ENCODE data around the gene PEX16.

The PEX16 gene

GRCh38 chr11:45899448-45900174 lies 18.1 kb downstream of the PEX16 start:
- peak; percentile 21 to 26 for DNase-seq (ENCODE audit: low read depth in 2 of 2, low spot score in 1 of 2)

- DNase-seq (ENCODE audit: low read depth in 2 of 2, low spot score in 1 of 2), result no peak
These were observed 18.6 kb downstream of the PEX16 start for GRCh38 chr11:45899086-45899447.

DNA sequence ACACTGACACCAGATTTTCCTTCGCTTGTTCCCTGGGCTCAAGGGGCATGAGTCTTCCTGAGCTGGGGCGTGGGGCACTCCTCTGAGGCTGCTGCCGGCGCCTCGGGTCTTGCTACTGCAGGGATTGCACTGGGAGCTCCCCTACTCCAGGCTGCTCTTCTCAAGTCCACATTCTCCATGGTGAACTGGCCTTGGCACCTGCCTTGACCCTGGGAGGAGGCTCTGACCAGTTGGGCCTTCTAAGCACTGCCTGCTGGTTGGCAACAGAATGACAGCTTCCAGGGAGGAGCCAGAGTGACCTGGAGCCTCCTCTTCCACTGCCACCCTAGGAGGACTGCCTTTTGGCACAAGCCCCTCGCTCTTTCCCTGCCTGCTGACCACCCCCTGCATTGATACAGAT lies 20.1 kb downstream of the PEX16 start:
- DNase-seq (ENCODE audit: low read depth in 2 of 2, low spot score in 1 of 2), result no peak

DNA sequence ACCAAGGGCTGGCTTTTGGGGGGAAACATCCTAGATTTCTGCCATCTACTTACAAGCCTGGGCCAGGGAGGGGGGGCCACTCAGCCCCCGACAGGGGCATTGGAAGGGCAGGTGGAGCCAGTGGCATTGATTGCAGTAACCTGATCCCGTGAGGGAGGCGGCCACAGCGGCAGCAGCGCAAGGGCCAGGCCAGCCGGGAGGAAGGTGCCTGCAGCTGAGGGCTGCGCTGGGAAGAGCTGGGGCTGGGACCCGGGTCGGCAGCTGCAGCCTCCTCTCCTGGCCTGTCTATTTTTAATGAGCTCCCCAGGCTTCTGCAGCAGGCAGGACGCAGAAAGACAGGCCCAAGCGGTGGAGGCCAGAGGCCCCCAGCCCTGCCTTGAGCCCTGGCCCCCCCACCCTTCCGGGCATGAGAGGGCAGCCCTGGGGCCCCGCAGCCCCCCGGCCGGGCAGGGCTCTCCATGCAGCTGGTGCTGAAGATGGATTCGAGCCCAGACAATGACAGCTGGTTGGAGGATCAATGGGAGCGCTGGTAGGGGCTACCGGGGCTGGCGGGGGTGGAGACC lies 21.2 kb downstream of the PEX16 start:
- no peak for DNase-seq (ENCODE audit: low read depth in 2 of 2, low spot score in 1 of 2)

DNA sequence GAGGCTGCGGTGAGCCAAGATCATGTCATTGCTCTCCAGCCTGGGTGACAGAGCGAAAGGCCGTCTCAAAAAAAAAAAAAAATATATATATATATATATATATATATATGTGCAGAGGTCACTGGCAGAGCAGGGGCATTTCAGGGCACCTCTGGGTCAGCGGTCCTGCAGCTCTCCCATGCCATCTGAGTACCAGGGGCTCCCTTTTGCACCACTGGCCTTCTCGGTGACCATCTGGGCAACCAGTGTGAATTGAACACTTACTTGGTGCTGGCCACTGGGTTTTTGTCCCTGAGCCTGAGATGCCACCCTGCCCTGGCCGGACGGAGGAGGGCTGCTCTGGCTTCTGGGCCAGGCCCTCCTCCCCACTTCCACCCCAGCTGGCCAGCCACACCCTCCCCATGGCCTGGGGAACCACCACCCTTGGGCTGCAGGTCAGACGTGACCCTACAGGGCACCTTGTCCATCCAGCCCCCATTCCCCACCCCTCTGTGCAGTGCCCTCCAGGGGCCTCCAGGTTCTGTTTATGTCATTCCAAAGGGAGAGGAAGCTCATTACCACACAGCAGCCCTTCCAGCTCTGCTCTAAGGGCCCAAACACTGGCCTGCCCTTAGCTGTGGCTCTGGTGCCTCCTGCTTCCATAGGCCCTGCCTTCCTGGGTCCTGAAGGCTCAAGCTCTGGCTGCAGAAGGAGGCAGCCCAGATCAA lies 22.0 kb downstream of the PEX16 start:
- DNase-seq (ENCODE audit: low read depth in 2 of 2, low spot score in 1 of 2), result no peak

DNA sequence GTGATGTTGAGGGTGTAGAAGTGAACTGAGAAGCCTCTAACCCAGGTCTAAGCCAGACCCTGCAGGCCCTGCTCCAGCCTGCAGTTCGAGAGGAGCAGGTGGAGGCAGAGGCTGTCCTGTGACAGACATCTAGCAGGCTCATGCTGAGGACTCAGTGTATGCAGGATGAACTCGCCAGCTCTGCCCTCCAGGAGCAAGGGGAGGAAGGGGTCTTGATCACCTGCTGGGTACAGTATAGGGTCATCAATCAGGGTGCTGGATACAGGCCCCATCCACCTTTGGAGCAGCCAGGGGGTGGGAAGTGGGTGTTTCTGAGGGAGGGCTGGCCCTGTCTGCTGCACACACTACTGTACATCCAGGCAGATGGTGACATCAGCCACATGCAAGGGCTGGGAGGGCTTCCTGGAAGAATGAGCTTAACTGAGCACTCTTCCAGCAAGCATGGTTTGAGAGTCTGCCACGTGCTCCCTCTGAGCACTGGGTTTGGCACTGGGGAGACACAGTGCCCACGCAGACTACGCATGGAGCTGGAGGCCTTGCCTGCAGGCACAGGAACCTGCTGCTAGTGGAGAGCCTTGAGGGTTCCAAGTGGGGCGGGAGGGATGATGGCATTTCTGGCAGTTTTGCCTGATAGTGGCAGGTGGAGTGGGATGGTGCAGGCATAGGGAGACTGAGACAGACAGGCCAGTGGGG lies 23.0 kb downstream of the PEX16 start:
- DNase-seq (ENCODE audit: low read depth in 2 of 2, low spot score in 1 of 2), result no peak

- no peak for DNase-seq (ENCODE audit: low read depth in 2 of 2, low spot score in 1 of 2)
These were observed 24.8 kb downstream of the PEX16 start for GRCh38 chr11:45892856-45893255.

DNA sequence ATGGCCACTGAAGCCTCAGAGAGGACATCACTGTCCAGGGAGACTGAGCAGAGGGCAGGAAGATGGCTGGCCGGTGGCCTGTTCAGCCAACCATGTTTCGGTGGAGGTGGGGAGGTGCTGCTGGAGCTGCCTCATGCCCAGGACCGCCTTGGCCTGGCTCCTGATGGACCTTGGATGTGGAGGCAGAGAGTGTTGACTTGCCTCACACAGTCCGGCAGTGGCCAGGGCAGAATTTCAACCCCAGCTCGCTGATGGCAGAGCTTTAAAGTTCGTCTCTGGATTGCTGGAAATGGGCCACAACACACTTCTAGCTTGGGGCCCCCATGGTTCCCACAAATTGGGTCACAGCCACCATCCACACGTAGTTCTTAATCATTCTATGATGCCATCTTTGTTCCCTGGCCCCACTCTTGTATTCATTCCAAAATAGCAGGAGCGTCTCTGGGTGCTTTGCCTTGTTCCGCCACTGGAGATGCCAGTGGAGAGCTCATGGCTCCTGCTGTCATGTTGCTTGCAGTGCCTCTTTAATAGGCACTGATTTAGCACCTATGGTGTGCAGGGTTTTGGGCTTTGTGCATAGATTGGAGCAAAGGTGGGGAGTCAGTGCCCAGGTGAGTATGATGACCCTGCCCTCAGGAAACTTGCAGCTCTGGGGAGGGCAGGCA lies 26.7 kb downstream of the PEX16 start:
- DNase-seq (ENCODE audit: low read depth in 2 of 2, low spot score in 1 of 2), result no peak

GRCh38 chr11:45889966-45890365 lies 27.7 kb downstream of the PEX16 start:
- DNase-seq (ENCODE audit: low read depth in 2 of 2, low spot score in 1 of 2), result no peak

DNA sequence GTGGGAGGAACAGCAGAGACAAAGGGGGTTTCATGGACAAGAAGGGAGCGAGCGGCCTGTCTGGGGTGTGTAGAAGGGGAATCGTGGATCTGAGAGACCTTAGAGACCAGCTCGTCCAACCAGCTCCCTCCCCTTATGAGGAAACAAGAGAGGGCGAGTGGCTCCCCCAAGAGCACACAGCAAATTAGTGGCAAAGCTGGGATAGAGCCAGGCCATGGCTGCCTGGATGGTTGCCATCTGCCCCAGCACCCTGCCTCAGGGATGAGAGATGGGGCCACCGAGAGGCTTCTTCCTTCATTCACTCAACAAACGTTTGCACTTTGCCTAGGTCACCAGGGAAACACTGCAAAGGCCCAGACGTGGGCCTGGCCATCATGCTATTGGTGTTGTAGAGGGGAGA lies 28.1 kb downstream of the PEX16 start:
- DNase-seq (ENCODE audit: low read depth in 2 of 2, low spot score in 1 of 2), result no peak

GRCh38 chr11:45887587-45887986 lies 30.1 kb downstream of the PEX16 start:
- no peak for DNase-seq (ENCODE audit: low read depth in 2 of 2, low spot score in 1 of 2)

DNA sequence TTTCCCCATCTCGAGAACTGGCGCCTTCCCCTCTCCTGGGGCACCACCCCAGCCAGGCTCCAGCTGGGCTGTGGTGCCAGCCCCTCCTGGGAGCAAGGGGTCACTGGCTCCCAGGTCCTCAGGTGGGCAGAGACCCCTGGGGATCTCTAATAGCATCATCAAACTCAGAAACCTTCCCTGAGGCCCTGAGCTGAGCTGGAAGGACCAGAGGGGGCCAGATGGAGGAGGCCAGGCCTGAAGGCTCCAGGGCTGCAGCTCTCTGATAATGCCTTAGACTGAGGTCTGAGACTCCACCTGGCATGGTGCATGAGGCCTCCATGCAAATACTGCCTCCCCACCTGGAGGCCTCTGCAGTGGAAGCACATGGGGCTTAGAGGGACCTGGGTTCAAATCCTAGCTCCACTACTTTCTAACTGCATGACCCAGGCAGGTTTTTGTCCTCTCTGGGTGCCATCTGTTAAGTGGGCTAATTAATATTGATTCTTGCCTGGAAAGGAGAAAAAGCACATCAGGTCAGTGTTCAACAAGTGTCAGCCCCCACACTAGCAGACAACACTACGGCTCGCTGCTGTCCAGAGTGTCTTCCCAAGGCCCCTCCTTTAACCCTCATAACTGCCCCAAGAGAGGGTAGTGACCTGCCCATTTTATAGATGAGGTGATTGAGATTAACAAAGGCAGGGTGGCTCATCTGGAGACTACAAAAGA lies 30.7 kb downstream of the PEX16 start:
- DNase-seq (ENCODE audit: low read depth in 2 of 2, low spot score in 1 of 2), result no peak

DNA sequence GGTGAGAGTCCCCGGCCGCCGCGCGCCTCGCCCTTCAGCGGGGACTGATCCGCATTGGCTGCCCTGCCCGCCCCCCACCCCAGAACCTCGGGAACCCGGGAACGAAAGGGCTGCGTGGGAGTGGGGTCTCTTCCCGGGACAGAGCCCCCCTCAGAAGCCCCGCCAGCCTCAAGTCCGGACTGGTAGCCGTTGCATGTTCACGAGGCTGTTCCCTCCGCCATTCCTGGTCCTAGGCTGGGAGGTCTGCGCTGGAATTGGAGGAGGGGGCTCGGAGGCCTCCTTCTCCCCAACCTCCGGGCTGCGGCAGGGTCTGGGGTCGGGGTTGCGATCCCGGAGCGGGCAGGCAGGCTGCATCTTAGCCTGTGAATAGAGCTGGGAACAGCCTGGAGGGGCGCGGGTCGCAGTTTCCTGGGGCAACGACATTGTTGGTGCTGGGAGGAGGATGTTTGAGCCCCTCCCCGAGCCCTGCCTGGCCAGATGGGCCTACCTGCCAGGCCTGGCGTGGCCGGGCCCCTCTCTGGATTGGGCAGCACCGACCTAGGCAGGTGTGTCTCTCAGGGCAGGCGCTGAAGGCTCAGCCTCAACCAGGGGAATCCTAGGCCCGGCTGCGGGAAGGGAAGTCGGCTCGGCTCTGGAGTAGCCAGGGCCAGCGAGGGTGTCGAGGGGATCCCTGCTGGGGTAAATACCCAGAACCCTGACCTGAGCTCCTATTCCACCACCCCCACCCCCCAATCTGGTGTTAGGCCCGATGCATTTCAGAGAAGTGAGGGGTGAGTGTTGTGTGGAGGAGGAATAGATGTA lies 31.6 kb downstream of the PEX16 start:
- no peak for DNase-seq (ENCODE audit: low read depth in 2 of 2, low spot score in 1 of 2)

GRCh38 chr11:45885274-45885920 lies 32.3 kb downstream of the PEX16 start, which contains the start of gene MAPK8IP1:
Gene MAPK8IP1, plus strand, starts transcription at chr11:45885651. Its CDS starts 170 bp downstream, at chr11:45885821.
- DNase-seq (ENCODE audit: low read depth in 2 of 2, low spot score in 1 of 2), result peak; percentile 13 to 16

GRCh38 chr11:45884596-45885185 lies 33.0 kb downstream of the PEX16 start:
- no peak for DNase-seq (ENCODE audit: low read depth in 2 of 2, low spot score in 1 of 2)

DNA sequence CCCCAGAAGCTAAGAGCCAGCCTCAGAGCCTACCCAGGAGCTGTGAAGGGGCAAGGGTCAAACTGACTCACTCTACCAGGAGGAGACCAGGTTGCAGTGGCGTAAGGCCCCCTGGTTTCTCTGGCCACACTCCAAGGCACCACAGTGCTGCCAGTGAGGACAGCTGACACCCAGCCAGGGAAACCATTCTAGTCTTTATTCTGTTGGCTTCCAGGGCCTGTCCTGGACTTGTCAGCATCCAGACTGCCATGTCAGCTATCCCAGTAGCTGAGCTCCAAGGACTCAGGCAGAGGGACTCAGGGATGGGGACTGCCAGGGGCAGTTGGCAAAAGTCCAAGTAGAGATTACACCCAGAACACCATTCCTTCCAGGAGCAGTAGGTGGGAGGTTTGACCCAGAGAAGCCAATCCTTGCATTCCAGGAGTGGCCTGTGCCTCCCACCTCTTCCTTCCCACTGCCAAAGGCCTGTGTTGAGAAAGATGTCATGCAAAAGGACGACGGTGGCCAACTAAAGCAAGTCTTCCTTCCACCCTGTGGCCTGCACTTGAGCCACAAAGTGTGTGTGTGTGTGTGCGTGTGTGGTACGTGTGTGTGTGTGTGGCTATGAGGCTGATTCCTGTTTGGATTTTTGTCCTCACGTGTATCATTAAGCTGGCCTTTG lies 35.8 kb downstream of the PEX16 start:
- no peak for DNase-seq (ENCODE audit: low read depth in 2 of 2, low spot score in 1 of 2)

- DNase-seq (ENCODE audit: low read depth in 2 of 2, low spot score in 1 of 2), result no peak
These were observed 36.7 kb downstream of the PEX16 start for GRCh38 chr11:45880772-45881570.

Measured in stimulated activated CD8-positive, alpha-beta memory T cell treated with anti-CD3 and anti-CD28 coated beads, Interleukin-4, amount 100 ng/mL, for 1 hour (primary cell).